NB4 (cell line): Measurements from ENCODE around the gene ZNF205.
A peak's percentile ranks its signal among the peaks of the same experiment; 100 is the strongest.

ENCODE experiments used
- DNase-seq: peaks from one replicate; pipeline ENCODE4 v3.0.0; 2010; ENCODE audit warnings: low read depth
- H3K4me3 ChIP-seq: one replicate; pipeline ENCODE4 v1.5.1; 2011; ENCODE audit warnings: mild to moderate bottlenecking, low read depth, low read length, moderate library complexity
- CTCF ChIP-seq: IDR thresholded peaks from one replicate; pipeline ENCODE4 v1.5.1; 2012; ENCODE audit warnings: low read depth, low read length
- MYC ChIP-seq: IDR thresholded peaks from 2 replicates; pipeline ENCODE4 v1.6.1; 2011; ENCODE audit warnings: low read depth, low read length
- POLR2A ChIP-seq: IDR thresholded peaks from 2 replicates; pipeline ENCODE4 v1.6.1; 2011; ENCODE audit warnings: mild to moderate bottlenecking; ENCODE audit not compliant: insufficient read length; ENCODE audit errors: extremely low read depth
- TF ChIP-seq, protein P1 (sequence below): IDR thresholded peaks from 2 replicates; pipeline ENCODE4 v1.6.1; 2011; ENCODE audit warnings: low read depth, low read length

Gene ZNF205

DNA sequence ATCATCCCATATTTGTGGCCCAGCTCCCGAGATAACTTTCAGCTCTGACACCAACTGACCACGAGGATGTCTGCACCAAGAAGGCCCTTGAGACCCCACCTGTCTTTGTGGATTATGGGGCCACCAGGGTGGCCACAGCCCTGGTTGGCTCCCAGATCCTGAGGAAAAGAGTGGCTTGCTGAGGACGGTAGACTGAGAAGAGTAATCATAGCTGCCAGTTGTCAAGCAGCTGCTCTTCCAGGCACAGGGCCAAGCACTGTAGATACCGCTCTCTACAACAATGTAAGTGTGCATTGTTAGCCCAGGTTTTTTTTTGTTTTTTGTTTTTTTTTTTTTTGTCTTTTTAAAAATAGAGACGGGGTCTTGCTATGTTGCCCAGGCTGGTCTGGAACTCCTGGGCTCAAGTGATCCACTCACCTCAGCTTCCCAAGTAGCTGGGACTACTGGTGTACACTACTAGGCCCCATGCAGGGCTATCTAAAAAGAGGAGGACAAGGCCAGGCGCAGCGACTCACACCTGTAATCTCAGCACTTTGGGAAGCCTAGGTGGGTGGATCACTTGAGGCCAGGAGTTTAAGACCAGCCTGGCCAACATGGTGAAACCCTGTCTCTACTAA is 9.6 kb downstream of the ZNF205 start:
- no peak for TF ChIP-seq MYC
- TF ChIP-seq CTCF: no peak
- TF ChIP-seq, protein P1, sequence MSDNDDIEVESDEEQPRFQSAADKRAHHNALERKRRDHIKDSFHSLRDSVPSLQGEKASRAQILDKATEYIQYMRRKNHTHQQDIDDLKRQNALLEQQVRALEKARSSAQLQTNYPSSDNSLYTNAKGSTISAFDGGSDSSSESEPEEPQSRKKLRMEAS: no peak
- no peak for TF ChIP-seq POLR2A
- no peak for DNase-seq
- no peak overlapping the region for H3K4me3 ChIP-seq

DNA sequence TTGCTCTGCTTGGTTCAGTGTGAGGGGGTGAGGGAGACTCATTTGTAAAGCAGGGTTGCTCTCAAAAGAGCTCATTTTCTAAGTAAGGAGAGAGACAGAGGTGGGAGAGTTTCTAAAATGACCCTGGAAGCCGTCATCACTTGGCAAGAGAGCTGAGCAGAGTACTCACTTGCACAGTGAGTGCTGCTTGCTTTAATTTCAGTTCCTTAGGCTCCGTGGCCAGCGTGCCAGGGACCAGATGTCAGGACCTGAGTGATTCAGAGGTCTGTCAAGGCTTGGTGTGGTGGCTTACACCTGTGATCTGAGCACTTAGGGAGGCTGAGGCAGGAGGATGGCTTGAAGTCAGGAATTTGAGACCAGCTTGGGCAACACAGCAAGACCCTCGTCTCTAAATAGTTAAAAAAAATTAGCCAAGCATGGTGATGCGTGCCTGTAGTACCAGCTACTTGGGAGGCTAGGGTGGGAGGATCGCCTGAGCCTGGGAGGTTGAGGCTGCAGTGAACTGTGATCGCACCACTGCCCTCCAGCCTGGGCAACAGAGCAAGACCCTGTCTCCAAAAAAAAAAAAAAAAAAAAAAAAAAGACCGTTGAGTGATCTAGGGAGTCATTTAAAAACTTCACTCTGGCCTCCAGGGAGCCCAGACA is 10.7 kb downstream of the ZNF205 start:
- H3K4me3 ChIP-seq: no peak overlapping the region
- no peak for DNase-seq
- no peak for TF ChIP-seq CTCF
- no peak for TF ChIP-seq POLR2A
- TF ChIP-seq MYC: no peak
- TF ChIP-seq, protein P1: no peak

- TF ChIP-seq POLR2A: peak; percentile 42
- TF ChIP-seq MYC: peak; percentile 49
- peak; percentile 4 for TF ChIP-seq CTCF
- TF ChIP-seq, protein P1: peak; percentile 16; the same call in 1 of the 2 replicates
- H3K4me3 ChIP-seq: peak overlapping the region; percentile 71
- DNase-seq: peak; percentile 96
Observed at GRCh38 chr16:3123986-3124886, 11.8 kb downstream of the ZNF205 start.

GRCh38 chr16:3127745-3128144 is 15.4 kb downstream of the ZNF205 start:
- H3K4me3 ChIP-seq: no peak overlapping the region
- DNase-seq: no peak
- no peak for TF ChIP-seq MYC
- TF ChIP-seq, protein P1: no peak
- no peak for TF ChIP-seq CTCF
- TF ChIP-seq POLR2A: no peak

DNA sequence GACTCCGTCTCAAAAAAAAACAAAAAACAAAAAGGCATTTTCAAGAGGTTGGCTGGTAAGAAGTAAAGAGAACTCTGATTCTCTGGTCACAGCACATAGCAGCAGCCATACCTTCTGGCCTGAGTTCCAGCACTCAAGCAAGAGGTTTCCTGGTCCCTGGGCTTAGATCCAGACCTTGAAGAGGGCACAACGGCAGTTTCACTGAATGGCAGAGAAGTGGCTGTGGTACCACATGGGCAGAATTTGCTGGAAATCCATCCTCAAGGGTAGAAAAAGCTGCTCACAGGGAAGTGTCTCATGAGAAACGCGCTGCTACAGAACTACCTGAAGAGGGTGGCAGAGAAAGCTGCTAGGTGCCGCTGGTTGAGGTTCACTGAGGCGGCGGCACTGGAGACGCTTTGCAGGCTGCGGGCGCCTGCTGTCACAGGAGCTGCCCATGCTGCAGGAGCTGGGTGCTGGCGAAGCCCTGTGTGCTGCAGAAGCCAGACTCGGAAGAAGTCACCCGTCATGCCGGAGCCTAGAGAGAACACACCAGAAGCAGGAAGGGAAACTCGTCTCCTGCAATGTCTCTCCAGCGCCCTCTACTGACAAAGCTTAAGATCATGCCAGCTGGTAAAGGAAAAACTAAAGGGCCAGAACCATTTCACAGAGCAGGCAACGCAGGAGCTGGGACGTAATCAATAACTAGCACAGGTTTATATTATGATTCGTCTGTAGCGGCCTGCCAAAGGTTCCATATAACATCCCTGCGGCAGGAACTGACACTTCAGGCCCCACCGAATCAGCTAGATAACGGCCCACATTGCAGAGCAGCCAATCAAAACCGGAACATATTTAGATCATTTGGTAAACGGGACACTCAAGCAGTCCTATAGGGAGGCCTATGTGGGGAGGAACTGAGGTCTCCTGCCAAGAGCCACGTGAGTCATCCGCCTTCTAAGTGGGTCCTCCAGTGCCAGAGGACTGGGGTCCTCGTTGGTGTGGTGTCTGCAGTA is 17.0 kb downstream of the ZNF205 start:
- DNase-seq: peak; percentile 92
- TF ChIP-seq, protein P1: peak; percentile 79
- TF ChIP-seq CTCF (peak; percentile 85), POLR2A (peak; percentile 34), MYC (peak; percentile 65)
- H3K4me3 ChIP-seq: peak overlapping the region; percentile 56
